Osteocyte (in vitro differentiated cells): ENCODE results near the gene ATXN2. TPM values are rescaled to one million over a fixed set of nuclear protein-coding genes. Genes with fewer than 3 reads are reported as not detected.

Source experiments
- DNase-seq: peaks from one replicate; pipeline ENCODE4 v3.0.0; 2021; ENCODE audit warnings: mixed read lengths; ENCODE audit not compliant: unreplicated experiment; ENCODE audit errors: extremely low spot score
- H3K27ac Mint-ChIP-seq: one replicate; pipeline ENCODE4 v1.8.0; 2021; ENCODE audit warnings: mild to moderate bottlenecking, mixed read lengths; ENCODE audit not compliant: unreplicated experiment
- H3K27me3 Mint-ChIP-seq: one replicate; pipeline ENCODE4 v1.8.0; 2021; ENCODE audit warnings: mixed read lengths; ENCODE audit not compliant: unreplicated experiment
- H3K36me3 Mint-ChIP-seq: one replicate; pipeline ENCODE4 v1.8.0; 2021; ENCODE audit warnings: mixed read lengths; ENCODE audit not compliant: unreplicated experiment
- H3K4me1 Mint-ChIP-seq: one replicate; pipeline ENCODE4 v1.8.0; 2021; ENCODE audit warnings: mixed read lengths; ENCODE audit not compliant: unreplicated experiment
- H3K4me3 Mint-ChIP-seq: one replicate; pipeline ENCODE4 v1.8.0; 2021; ENCODE audit warnings: mild to moderate bottlenecking, moderate library complexity, mixed read lengths; ENCODE audit not compliant: unreplicated experiment
- H3K9me3 Mint-ChIP-seq: one replicate; pipeline ENCODE4 v1.8.0; 2021; ENCODE audit warnings: mixed read lengths; ENCODE audit not compliant: unreplicated experiment
- CTCF ChIP-seq: fragments of 200-600 bp; sonication (generic); IDR thresholded peaks from 2 replicates; pipeline ENCODE4 v1.5.0; 2021; ENCODE audit warnings: antibody characterized with exemption, mild to moderate bottlenecking, moderate library complexity
- total RNA-seq: library from RNA; stranded (reverse); gene quantifications from 2 replicates; pipeline ENCODE4 v1.2.1, GENCODE V29; 2021

The ATXN2 gene
- total RNA-seq, 1 donor from 2014 or later = 78.9 TPM

- Mint-ChIP-seq H3K27me3 (no peaks in the 10 kb centered on the region), H3K27ac (peak overlapping the region; percentile 40), H3K4me3 (no peak overlapping the region), H3K4me1 (peaks cover 23% of the 10 kb centered on the region), H3K36me3 (peaks cover 40% of the 10 kb centered on the region), H3K9me3 (no peaks in the 10 kb centered on the region)
- peak; percentile 53 for DNase-seq
- no peak for TF ChIP-seq CTCF
These were observed 150.0 kb downstream of the ATXN2 start for GRCh38 chr12:111448846-111449790.

DNA sequence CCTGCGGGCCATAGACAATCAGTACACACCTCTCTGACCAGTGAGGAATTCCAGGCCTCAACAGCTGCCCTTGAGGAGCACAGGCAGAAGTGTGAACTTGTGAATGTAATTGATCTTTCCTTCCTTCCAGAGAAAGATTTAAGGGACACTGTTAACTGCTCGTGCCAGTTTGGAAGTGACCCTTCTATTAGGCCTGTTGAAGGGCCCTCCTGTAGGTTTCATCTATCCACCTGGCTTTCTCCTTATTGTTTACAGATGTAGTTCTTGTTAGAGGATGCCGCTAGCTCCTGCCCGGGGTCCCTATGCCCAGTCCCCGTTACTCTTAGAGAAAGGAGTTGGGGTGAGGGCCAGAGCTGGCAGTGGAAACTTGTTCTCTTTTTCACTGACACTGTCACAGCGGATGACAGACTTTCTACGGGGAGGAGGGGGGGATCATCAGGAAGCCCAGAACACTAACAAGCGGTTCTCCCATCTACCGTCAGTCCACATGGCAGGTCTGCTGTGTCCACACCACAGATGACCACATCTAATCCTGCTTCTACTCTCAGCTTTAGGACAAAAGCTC, 150.8 kb downstream of the ATXN2 start:
- Mint-ChIP-seq H3K4me1 (peaks cover 25% of the 10 kb centered on the region), H3K9me3 (no peaks in the 10 kb centered on the region), H3K36me3 (peaks cover 38% of the 10 kb centered on the region), H3K4me3 (no peak overlapping the region), H3K27me3 (no peaks in the 10 kb centered on the region), H3K27ac (no peak overlapping the region)
- DNase-seq = peak; percentile 63
- no peak for TF ChIP-seq CTCF

GRCh38 chr12:111447571-111448265, 151.4 kb downstream of the ATXN2 start:
- Mint-ChIP-seq H3K9me3 (no peaks in the 10 kb centered on the region), H3K4me1 (peaks cover 26% of the 10 kb centered on the region), H3K36me3 (peaks cover 43% of the 10 kb centered on the region), H3K4me3 (no peak overlapping the region), H3K27ac (no peak overlapping the region), H3K27me3 (no peaks in the 10 kb centered on the region)
- peak; percentile 82 for DNase-seq
- TF ChIP-seq CTCF = no peak

DNA sequence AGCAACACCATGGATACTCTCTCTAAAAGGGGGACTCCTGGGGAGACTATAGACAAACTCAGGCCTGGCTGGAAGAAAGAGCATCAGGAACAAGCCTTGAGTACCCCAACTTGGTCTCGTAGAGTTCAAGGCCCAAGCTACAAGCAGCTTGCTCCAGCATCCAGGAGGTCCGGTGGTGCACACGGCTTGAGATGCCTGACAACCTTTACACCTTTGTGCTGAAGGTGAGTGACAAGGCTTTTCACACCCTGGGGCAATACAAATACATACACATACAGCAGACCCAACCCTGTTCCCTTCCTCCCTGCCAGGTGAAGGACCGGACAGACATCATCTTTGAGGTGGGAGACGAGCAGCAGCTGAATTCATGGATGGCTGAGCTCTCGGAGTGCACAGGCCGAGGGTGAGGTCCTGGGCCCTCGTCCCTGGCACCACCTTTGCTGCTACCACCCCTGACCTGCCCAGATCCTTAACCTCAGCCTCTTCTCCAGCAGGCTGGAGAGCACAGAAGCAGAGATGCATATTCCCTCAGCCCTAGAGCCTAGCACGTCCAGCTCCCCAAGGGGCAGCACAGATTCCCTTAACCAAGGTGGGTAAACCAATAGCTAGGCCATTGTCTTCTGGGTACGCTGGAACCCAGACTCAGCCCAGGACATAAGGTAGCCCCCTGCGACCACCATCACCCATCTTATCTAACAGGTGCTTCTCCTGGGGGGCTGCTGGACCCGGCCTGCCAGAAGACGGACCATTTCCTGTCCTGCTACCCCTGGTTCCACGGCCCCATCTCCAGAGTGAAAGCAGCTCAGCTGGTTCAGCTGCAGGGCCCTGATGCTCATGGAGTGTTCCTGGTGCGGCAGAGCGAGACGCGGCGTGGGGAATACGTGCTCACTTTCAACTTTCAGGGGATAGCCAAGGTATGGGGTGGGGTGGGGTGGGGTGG, 152.2 kb downstream of the ATXN2 start:
- Mint-ChIP-seq H3K27me3 (no peaks in the 10 kb centered on the region), H3K4me3 (no peak overlapping the region), H3K9me3 (no peaks in the 10 kb centered on the region), H3K4me1 (peaks cover 26% of the 10 kb centered on the region), H3K36me3 (peaks cover 43% of the 10 kb centered on the region), H3K27ac (peak overlapping the region; percentile 86)
- no peak for TF ChIP-seq CTCF
- peak; percentile 79 for DNase-seq
